Measurements from ENCODE around the gene COL6A1.

GRCh38 chr21:46012154-46012553 is 30.6 kb downstream of the COL6A1 start:
- TF ChIP-seq EZH2 (IDR thresholded peaks at IDR 0.05; ENCODE audit: borderline replicate concordance, low read depth, low read length, severe bottlenecking), result no peak
- no peak for TF ChIP-seq CTCF (IDR thresholded peaks at IDR 0.05; ENCODE audit: borderline replicate concordance, extremely low read depth, low read length, poor library complexity, severe bottlenecking)
